ENCODE results near the gene WDR18. TPM values are rescaled to one million over a fixed set of nuclear protein-coding genes. Genes with fewer than 3 reads are reported as not detected.

Gene WDR18
- total and polyA plus RNA-seq, 4 donors = 24.3 to 45.3 (median 37.7) TPM

DNA sequence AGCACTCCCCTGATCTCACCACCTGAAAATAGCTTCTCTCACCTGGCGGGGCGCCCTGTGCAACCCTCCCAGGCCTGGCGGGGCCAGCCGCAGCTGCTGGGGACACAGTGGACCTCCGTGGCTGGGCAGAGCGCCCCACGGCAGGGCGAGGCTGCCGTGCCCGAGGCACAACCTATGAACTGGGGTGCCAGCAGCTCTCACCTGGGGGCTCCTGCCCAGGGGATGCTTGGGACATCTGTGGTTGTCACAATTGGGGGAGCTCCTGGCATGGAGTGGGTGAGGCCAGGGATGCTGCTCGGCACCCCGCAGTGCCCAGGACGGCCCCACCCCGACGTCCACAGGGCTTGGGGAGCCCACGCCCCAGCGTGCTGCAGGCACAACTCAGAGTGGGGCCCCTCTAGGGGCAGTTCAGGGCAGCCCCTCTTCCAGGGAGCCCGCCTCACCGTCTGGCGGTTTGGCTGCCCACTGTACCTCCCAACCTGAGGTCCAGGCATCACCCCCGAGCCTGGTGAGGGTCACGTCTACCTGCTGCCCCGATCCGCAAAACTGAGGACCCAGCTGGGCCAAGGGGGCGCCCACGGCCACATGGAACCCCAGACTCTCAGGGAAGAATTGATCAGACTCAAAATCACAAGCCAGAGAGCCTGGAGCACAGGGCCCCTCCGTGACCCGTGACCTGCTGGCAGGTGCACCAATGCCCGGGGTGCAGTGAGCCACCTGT lies 31.1 kb downstream of the WDR18 start (continued):
- TF ChIP-seq, protein P1, sequence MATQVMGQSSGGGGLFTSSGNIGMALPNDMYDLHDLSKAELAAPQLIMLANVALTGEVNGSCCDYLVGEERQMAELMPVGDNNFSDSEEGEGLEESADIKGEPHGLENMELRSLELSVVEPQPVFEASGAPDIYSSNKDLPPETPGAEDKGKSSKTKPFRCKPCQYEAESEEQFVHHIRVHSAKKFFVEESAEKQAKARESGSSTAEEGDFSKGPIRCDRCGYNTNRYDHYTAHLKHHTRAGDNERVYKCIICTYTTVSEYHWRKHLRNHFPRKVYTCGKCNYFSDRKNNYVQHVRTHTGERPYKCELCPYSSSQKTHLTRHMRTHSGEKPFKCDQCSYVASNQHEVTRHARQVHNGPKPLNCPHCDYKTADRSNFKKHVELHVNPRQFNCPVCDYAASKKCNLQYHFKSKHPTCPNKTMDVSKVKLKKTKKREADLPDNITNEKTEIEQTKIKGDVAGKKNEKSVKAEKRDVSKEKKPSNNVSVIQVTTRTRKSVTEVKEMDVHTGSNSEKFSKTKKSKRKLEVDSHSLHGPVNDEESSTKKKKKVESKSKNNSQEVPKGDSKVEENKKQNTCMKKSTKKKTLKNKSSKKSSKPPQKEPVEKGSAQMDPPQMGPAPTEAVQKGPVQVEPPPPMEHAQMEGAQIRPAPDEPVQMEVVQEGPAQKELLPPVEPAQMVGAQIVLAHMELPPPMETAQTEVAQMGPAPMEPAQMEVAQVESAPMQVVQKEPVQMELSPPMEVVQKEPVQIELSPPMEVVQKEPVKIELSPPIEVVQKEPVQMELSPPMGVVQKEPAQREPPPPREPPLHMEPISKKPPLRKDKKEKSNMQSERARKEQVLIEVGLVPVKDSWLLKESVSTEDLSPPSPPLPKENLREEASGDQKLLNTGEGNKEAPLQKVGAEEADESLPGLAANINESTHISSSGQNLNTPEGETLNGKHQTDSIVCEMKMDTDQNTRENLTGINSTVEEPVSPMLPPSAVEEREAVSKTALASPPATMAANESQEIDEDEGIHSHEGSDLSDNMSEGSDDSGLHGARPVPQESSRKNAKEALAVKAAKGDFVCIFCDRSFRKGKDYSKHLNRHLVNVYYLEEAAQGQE (IDR thresholded peaks at IDR 0.05) = no peak
- TF ChIP-seq, protein P2, sequence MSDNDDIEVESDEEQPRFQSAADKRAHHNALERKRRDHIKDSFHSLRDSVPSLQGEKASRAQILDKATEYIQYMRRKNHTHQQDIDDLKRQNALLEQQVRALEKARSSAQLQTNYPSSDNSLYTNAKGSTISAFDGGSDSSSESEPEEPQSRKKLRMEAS (IDR thresholded peaks at IDR 0.05) = no peak

DNA sequence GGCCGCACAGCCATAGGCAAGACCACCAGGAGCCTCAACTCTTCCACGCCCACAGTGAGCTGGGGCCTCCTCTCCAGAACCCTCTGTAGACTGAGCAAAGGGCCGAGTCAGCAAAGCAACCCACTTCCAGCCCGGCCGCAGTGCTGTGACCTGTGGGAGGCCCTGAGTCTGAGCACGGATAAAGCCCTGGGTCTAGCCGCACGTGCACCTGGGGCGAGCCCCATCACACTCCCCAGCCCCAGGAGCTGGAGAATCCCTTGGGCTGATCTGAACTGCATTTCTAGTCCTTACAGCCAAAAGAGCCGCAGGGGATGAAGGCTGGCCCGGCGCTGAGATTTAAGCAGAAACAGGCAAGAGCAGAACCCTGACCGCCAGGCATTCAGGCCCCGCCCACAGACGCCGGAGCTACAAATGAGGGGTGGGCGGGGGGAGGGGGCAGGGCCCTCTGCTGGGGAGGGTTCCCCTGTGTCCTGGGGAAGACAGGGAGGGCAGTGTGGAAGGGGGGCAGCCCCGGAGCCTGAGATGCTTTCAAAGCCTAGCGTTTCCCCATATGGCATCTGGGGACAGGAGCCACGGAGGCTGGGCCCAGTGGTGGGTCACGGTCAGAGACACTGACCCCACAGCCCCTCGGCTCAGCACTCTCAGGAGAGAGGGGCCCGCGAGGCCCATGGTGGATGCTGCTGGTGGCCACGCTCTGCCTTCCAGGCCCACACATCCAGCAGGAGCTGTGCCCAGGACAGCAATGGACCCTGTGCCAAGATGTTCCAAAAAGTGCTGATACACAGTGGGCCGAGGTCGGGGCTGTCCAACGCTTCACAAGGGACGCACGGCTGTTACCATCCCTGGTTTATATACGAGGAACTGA lies 31.9 kb downstream of the WDR18 start:
- DNase-seq (ENCODE audit: low spot score) = no peak
- peaks cover 2 to 24% (median 10%) of the 10 kb centered on the region in 4 donors for H3K36me3 ChIP-seq (ENCODE audit: control insufficient read depth in 4 of 4, insufficient read depth in 3 of 4, low read depth in 1 of 4, low read length in 3 of 4)
- no peaks in the 10 kb centered on the region for H3K27me3 ChIP-seq (ENCODE audit: control insufficient read depth in 4 of 4, insufficient read depth in 4 of 4, low read length in 3 of 4)
- H3K27ac ChIP-seq (ENCODE audit: low read depth in 1 of 2, low read length in 2 of 2) = peak overlapping the region; percentile 28 to 55
- H3K9ac ChIP-seq (ENCODE audit: low read depth in 1 of 2, low read length in 2 of 2) = no peak overlapping the region
- H3K9me3 ChIP-seq (ENCODE audit: control insufficient read depth in 4 of 4, low read length in 3 of 4) = no peaks in the 10 kb centered on the region
- H3K4me1 ChIP-seq (ENCODE audit: control insufficient read depth in 4 of 4, insufficient read depth in 4 of 4, low read length in 3 of 4) = peaks cover 30 to 49% (median 39%) of the 10 kb centered on the region in 4 donors
- H3K4me3 ChIP-seq (ENCODE audit: low read depth in 1 of 3, low read length in 3 of 3) = no peak overlapping the region
- no peak for TF ChIP-seq NR2F2 (IDR thresholded peaks at IDR 0.05)
- TF ChIP-seq SP1 (IDR thresholded peaks at IDR 0.05) = no peak
- TF ChIP-seq, protein P1 (IDR thresholded peaks at IDR 0.05) = no peak
- TF ChIP-seq JUND (IDR thresholded peaks at IDR 0.05) = no peak
- TF ChIP-seq FOXA2 (IDR thresholded peaks at IDR 0.05) = no peak
- TF ChIP-seq, protein P2 (IDR thresholded peaks at IDR 0.05) = no peak
- no peak for TF ChIP-seq RAD21 (IDR thresholded peaks at IDR 0.05)
- WGBS = 69% methylated on average over 31 of the region's 31 CpGs

DNA sequence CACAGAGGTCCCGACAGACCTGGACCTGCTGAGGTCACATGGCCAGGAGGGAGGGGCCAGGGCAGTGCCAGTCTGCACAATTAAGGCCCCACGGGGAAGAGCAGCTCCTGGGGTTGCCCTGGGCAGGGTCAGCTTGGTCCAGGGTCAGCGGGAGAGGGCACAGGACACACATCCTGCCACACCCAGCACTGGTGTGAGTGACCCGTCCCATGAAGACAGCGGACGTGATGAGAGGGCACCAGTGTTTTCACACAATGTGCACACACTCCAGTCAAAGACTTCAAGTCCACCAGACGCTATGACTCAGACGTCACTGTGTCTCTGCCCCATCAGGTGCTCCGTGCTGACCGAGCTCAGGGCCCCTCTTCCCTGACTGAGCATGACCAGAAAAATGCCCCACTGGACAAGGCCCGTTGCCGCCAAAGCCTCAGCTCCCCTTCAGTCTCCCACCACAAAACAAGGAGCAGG lies 32.5 kb downstream of the WDR18 start:
- Histone ChIP-seq H3K4me1 (ENCODE audit: control insufficient read depth in 4 of 4, insufficient read depth in 4 of 4, low read length in 3 of 4) (peaks cover 30 to 49% (median 39%) of the 10 kb centered on the region in 4 donors), H3K27me3 (ENCODE audit: control insufficient read depth in 4 of 4, insufficient read depth in 4 of 4, low read length in 3 of 4) (no peaks in the 10 kb centered on the region), H3K36me3 (ENCODE audit: control insufficient read depth in 4 of 4, insufficient read depth in 3 of 4, low read depth in 1 of 4, low read length in 3 of 4) (peaks cover 2 to 21% (median 8%) of the 10 kb centered on the region in 4 donors), H3K4me3 (ENCODE audit: low read depth in 1 of 3, low read length in 3 of 3) (no peak overlapping the region), H3K9me3 (ENCODE audit: control insufficient read depth in 4 of 4, low read length in 3 of 4) (no peaks in the 10 kb centered on the region), H3K27ac (ENCODE audit: low read depth in 1 of 2, low read length in 2 of 2) (peak overlapping the region; percentile 40 to 55), H3K9ac (ENCODE audit: low read depth in 1 of 2, low read length in 2 of 2) (no peak overlapping the region)
- WGBS = 39% methylated on average over 12 of the region's 12 CpGs
- no peak for DNase-seq (ENCODE audit: low spot score)
- TF ChIP-seq, protein P2 (IDR thresholded peaks at IDR 0.05) = no peak
- TF ChIP-seq, protein P3, sequence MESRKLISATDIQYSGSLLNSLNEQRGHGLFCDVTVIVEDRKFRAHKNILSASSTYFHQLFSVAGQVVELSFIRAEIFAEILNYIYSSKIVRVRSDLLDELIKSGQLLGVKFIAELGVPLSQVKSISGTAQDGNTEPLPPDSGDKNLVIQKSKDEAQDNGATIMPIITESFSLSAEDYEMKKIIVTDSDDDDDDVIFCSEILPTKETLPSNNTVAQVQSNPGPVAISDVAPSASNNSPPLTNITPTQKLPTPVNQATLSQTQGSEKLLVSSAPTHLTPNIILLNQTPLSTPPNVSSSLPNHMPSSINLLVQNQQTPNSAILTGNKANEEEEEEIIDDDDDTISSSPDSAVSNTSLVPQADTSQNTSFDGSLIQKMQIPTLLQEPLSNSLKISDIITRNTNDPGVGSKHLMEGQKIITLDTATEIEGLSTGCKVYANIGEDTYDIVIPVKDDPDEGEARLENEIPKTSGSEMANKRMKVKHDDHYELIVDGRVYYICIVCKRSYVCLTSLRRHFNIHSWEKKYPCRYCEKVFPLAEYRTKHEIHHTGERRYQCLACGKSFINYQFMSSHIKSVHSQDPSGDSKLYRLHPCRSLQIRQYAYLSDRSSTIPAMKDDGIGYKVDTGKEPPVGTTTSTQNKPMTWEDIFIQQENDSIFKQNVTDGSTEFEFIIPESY (IDR thresholded peaks at IDR 0.05) = no peak
- TF ChIP-seq, protein P4, sequence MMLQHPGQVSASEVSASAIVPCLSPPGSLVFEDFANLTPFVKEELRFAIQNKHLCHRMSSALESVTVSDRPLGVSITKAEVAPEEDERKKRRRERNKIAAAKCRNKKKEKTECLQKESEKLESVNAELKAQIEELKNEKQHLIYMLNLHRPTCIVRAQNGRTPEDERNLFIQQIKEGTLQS (IDR thresholded peaks at IDR 0.05) = no peak
- no peak for TF ChIP-seq HNF4G (IDR thresholded peaks at IDR 0.05)
- TF ChIP-seq HNF4A (conservative IDR thresholded peaks at IDR 0.05) = peak in 1 of 2 donors; percentile 74
- TF ChIP-seq EGR1 (IDR thresholded peaks at IDR 0.05; ENCODE audit: low read depth in 2 of 2) = no peak
- TF ChIP-seq SP1 (IDR thresholded peaks at IDR 0.05) = no peak
- TF ChIP-seq JUND (IDR thresholded peaks at IDR 0.05) = peak in 1 of 2 donors; percentile 25
- TF ChIP-seq YY1 (IDR thresholded peaks at IDR 0.05) = no peak
- no peak for TF ChIP-seq TAF1 (conservative IDR thresholded peaks at IDR 0.05)
- peak; percentile 80 for TF ChIP-seq NR2F2 (IDR thresholded peaks at IDR 0.05)
- no peak for TF ChIP-seq FOXA1 (IDR thresholded peaks at IDR 0.05)
